Neuronal stem cell (in vitro differentiated cells): Measurements from ENCODE around the gene MYADM.
"Not testable (repeated sequence)": the region's sequence is repeated elsewhere in the genome, so short reads cannot be mapped to it uniquely, and the experiment has no call there.

ENCODE experiments used
- DNase-seq: peaks from one replicate; pipeline ENCODE4 v3.0.0-alpha.2; 2013; ENCODE audit warnings: low spot score
- H2AFZ ChIP-seq: one replicate; pipeline ENCODE4 v1.6.1; 2013; ENCODE audit warnings: mild to moderate bottlenecking, low read length, inconsistent platforms
- H2AK5ac ChIP-seq: 2 replicates; pipeline ENCODE4 v1.6.1; 2013; ENCODE audit warnings: low read depth, mild to moderate bottlenecking, inconsistent platforms, low read length, moderate library complexity, mixed read lengths
- H2BK120ac ChIP-seq: 2 replicates; pipeline ENCODE4 v1.6.1; 2013; ENCODE audit warnings: low read depth, mild to moderate bottlenecking, inconsistent platforms, low read length, moderate library complexity, mixed read lengths
- H2BK12ac ChIP-seq: one replicate; pipeline ENCODE4 v1.6.1; 2013; ENCODE audit warnings: low read length, inconsistent platforms
- H2BK15ac ChIP-seq: 2 replicates; pipeline ENCODE4 v1.6.1; 2013; ENCODE audit warnings: mild to moderate bottlenecking, low read length, inconsistent platforms, mixed read lengths
- H2BK5ac ChIP-seq: one replicate; pipeline ENCODE4 v1.6.1; 2013; ENCODE audit warnings: inconsistent platforms, mild to moderate bottlenecking, low read length, moderate library complexity
- H3K14ac ChIP-seq: one replicate; pipeline ENCODE4 v1.6.1; 2013; ENCODE audit warnings: low read length, inconsistent platforms
- H3K18ac ChIP-seq: 2 replicates; pipeline ENCODE4 v1.6.1; 2013; ENCODE audit warnings: low read length, inconsistent platforms
- H3K23ac ChIP-seq: 2 replicates; pipeline ENCODE4 v1.6.1; 2013; ENCODE audit warnings: low read depth, mild to moderate bottlenecking, mixed read lengths, low read length, inconsistent platforms; ENCODE audit not compliant: poor library complexity
- H3K27ac ChIP-seq: replicated peaks from 3 replicates; pipeline ENCODE4 v1.5.1; 2013; ENCODE audit warnings: low read length, inconsistent platforms
- H3K27me3 ChIP-seq, 3 experiments: 2 replicates each; pipeline ENCODE4 v1.6.1; 2013; ENCODE audit warnings: low read length in 3 of 3, mild to moderate bottlenecking in 2 of 3, inconsistent platforms in 1 of 3, low read depth in 1 of 3, mixed read lengths in 1 of 3, moderate library complexity in 1 of 3; ENCODE audit not compliant: control insufficient read depth in 3 of 3, insufficient read depth in 3 of 3
- H3K36me3 ChIP-seq, 2 donors: replicated peaks in 1 of 2; 2 replicates each; pipeline ENCODE4 v1.6.1; 2013; ENCODE audit warnings: low read length in 2 of 2; ENCODE audit not compliant: control insufficient read depth in 2 of 2, insufficient read depth in 2 of 2
- H3K4ac ChIP-seq: 2 replicates; pipeline ENCODE4 v1.6.1; 2013; ENCODE audit warnings: inconsistent platforms, mild to moderate bottlenecking, low read length, moderate library complexity
- H3K4me1 ChIP-seq, 2 donors: 1 replicate in 1 of 2; 2 replicates in 1 of 2; pipeline ENCODE4 v1.6.1; 2013; ENCODE audit warnings: low read length in 2 of 2, low read depth in 1 of 2; ENCODE audit not compliant: control insufficient read depth in 2 of 2, insufficient read depth in 1 of 2
- H3K4me2 ChIP-seq: one replicate; pipeline ENCODE4 v1.6.1; 2013; ENCODE audit warnings: mild to moderate bottlenecking, low read length, inconsistent platforms; ENCODE audit not compliant: insufficient read depth, poor library complexity, severe bottlenecking
- H3K4me3 ChIP-seq, 2 donors: 2 replicates each; pipeline ENCODE4 v1.5.1; 2013; ENCODE audit warnings: low read length in 2 of 2, mild to moderate bottlenecking in 2 of 2, inconsistent platforms in 1 of 2, moderate library complexity in 1 of 2
- H3K79me1 ChIP-seq: one replicate; pipeline ENCODE4 v1.6.1; 2013; ENCODE audit warnings: low read depth, mild to moderate bottlenecking, inconsistent platforms, low read length, moderate library complexity
- H3K9ac ChIP-seq: one replicate; pipeline ENCODE4 v1.6.1; 2013; ENCODE audit warnings: mild to moderate bottlenecking, low read depth, low read length, inconsistent platforms; ENCODE audit not compliant: poor library complexity
- H3K9me3 ChIP-seq, 2 donors: replicated peaks in 1 of 2; 2 replicates each; pipeline versions ENCODE3 to v1.6.1; 2013; ENCODE audit warnings: low read length in 2 of 2, mild to moderate bottlenecking in 2 of 2, inconsistent platforms in 1 of 2, low read depth in 1 of 2, mixed read lengths in 1 of 2, moderate library complexity in 1 of 2; ENCODE audit not compliant: control insufficient read depth in 2 of 2, insufficient read depth in 1 of 2
- H4K8ac ChIP-seq: one replicate; pipeline ENCODE4 v1.6.1; 2013; ENCODE audit warnings: low read depth, mild to moderate bottlenecking, inconsistent platforms, low read length, moderate library complexity
- H4K91ac ChIP-seq: one replicate; pipeline ENCODE4 v1.6.1; 2013; ENCODE audit warnings: low read length, low read depth, mild to moderate bottlenecking, inconsistent platforms; ENCODE audit not compliant: poor library complexity
- WGBS, 2 donors: extraction: QIAGEN DNeasy Blood & Tissue Kit; methylation state at CpG; one replicate each; pipeline ENCODE4 v1.1.7; 2013; ENCODE audit warnings: missing lambda C conversion rate in 2 of 2, mixed read lengths in 1 of 2; ENCODE audit not compliant: insufficient read length in 2 of 2, insufficient replicate concordance in 1 of 2; ENCODE audit errors: extremely low coverage in 2 of 2; 5-methylcytosine and 5-hydroxymethylcytosine counted together

MYADM gene

GRCh38 chr19:53838446-53838845 lies 29.2 kb upstream of the MYADM start:
- not testable (repeated sequence) for H2BK120ac ChIP-seq, H3K4me2 ChIP-seq, H3K9me3 ChIP-seq, H3K9ac ChIP-seq, H3K36me3 ChIP-seq, H3K27ac ChIP-seq, H3K27me3 ChIP-seq, H3K4me1 ChIP-seq, H2BK5ac ChIP-seq, H3K14ac ChIP-seq, H4K8ac ChIP-seq, H4K91ac ChIP-seq, H2AFZ ChIP-seq, H3K4ac ChIP-seq, H2BK12ac ChIP-seq, DNase-seq, H3K4me3 ChIP-seq, H2AK5ac ChIP-seq, H3K79me1 ChIP-seq, H2BK15ac ChIP-seq, H3K23ac ChIP-seq, H3K18ac ChIP-seq
- WGBS, 2 donors: no CpG with 5 or more reads among the region's 5 CpGs

- H3K23ac ChIP-seq: not testable (repeated sequence)
These were observed 27.4 kb upstream of the MYADM start for GRCh38 chr19:53840241-53840640.

GRCh38 chr19:53840914-53841313 lies 26.8 kb upstream of the MYADM start:
- not testable (repeated sequence) for H2AFZ ChIP-seq, H3K4me3 ChIP-seq, H2AK5ac ChIP-seq, H3K4ac ChIP-seq, H3K9me3 ChIP-seq, H3K23ac ChIP-seq, H3K36me3 ChIP-seq, H2BK12ac ChIP-seq, H3K27ac ChIP-seq, DNase-seq, H3K27me3 ChIP-seq, H2BK120ac ChIP-seq, H4K91ac ChIP-seq, H3K9ac ChIP-seq, H3K79me1 ChIP-seq, H3K4me1 ChIP-seq, H2BK5ac ChIP-seq, H3K14ac ChIP-seq, H2BK15ac ChIP-seq, H3K4me2 ChIP-seq, H4K8ac ChIP-seq, H3K18ac ChIP-seq
- no CpG with 5 or more reads among the region's 4 CpGs for WGBS, 2 donors

More at GRCh38 chr19:53840241-53840640, 27.4 kb upstream of the MYADM start:
- not testable (repeated sequence) for H3K27ac ChIP-seq, H3K9me3 ChIP-seq, H3K18ac ChIP-seq, H2BK12ac ChIP-seq, H4K91ac ChIP-seq, H3K4me2 ChIP-seq, H3K4me1 ChIP-seq, H3K4me3 ChIP-seq, H2BK120ac ChIP-seq, H3K79me1 ChIP-seq, H2AK5ac ChIP-seq, H3K14ac ChIP-seq, H2BK15ac ChIP-seq, H3K9ac ChIP-seq, H2AFZ ChIP-seq, H3K4ac ChIP-seq, DNase-seq, H4K8ac ChIP-seq, H2BK5ac ChIP-seq, H3K36me3 ChIP-seq, H3K27me3 ChIP-seq
- no CpG with 5 or more reads among the region's 12 CpGs for WGBS, 2 donors

- no peak overlapping the region for H3K18ac ChIP-seq
- no peak overlapping the region for H2AFZ ChIP-seq
- peaks cover 0 to 3% of the 10 kb centered on the region in 2 donors for H3K4me1 ChIP-seq
- peaks cover 0 to 2% of the 10 kb centered on the region in 2 donors for H3K9me3 ChIP-seq
- DNase-seq: no peak
- H3K14ac ChIP-seq: no peak overlapping the region
- no peak overlapping the region for H4K8ac ChIP-seq
- peak overlapping the region; percentile 30 for H3K9ac ChIP-seq
- H3K27ac ChIP-seq: no peak overlapping the region
- H2AK5ac ChIP-seq: peak overlapping the region; percentile 74
- H3K4ac ChIP-seq: no peak overlapping the region
- no peak overlapping the region for H3K4me2 ChIP-seq
- H3K79me1 ChIP-seq: no peaks in the 10 kb centered on the region
- WGBS, 2 donors: no CpG with 5 or more reads among the region's 9 CpGs
- H3K36me3 ChIP-seq: no peaks in the 10 kb centered on the region
- no peak overlapping the region for H2BK15ac ChIP-seq
- H2BK5ac ChIP-seq: no peak overlapping the region
- no peak overlapping the region for H4K91ac ChIP-seq
- H3K23ac ChIP-seq: no peak overlapping the region
- no peaks in the 10 kb centered on the region for H3K27me3 ChIP-seq
- H2BK12ac ChIP-seq: no peak overlapping the region
- H2BK120ac ChIP-seq: no peak overlapping the region
- H3K4me3 ChIP-seq: no peak overlapping the region
These were observed 22.8 kb upstream of the MYADM start for GRCh38 chr19:53844849-53845246.
